Ovary (tissue), 9 donors: Measurements from ENCODE around the gene SULT1A3. TPM values are rescaled to one million over a fixed set of nuclear protein-coding genes. Genes with fewer than 3 reads are reported as not detected.
"Not testable (repeated sequence)": the region's sequence is repeated elsewhere in the genome, so short reads cannot be mapped to it uniquely, and the experiment has no call there.

Experiments used
- DNase-seq, 5 donors: peaks; one replicate each; pipeline ENCODE4 v3.0.0-alpha.2; 2019 to 2020
- H3K27ac ChIP-seq, 2 donors: fragments of 200-600 bp; one replicate each; pipeline versions ENCODE4 v1.5.1 to v1.8.0; 2019 to 2022
- H3K27me3 ChIP-seq: fragments of 200-600 bp; one replicate; pipeline ENCODE4 v1.8.0; 2022
- H3K36me3 ChIP-seq: fragments of 200-600 bp; sonication (generic); one replicate; pipeline ENCODE4 v1.5.1; 2019
- H3K4me1 ChIP-seq: one replicate; pipeline ENCODE4 v1.8.1; 2013; ENCODE audit warnings: mild to moderate bottlenecking, moderate library complexity; ENCODE audit not compliant: insufficient read depth
- H3K4me3 ChIP-seq: fragments of 200-600 bp; sonication (generic); one replicate; pipeline ENCODE4 v1.5.1; 2017
- H3K9me3 ChIP-seq, 2 donors: fragments of 200-600 bp in 1 of 2; sonication (generic) in 1 of 2; one replicate each; pipeline versions ENCODE4 v1.5.1 to v1.8.1; 2013 to 2019; ENCODE audit warnings: mild to moderate bottlenecking in 1 of 2, moderate library complexity in 1 of 2
- WGBS, 3 donors: extraction: QIAGEN DNeasy Blood & Tissue Kit in 1 of 3; methylation state at CpG; one replicate each; pipeline versions ENCODE4 v1.1.5 to v1.1.7; 2013 to 2017; 5-methylcytosine and 5-hydroxymethylcytosine counted together
- intact Hi-C, 4 donors: fragments of 100-400 bp; cut with DNase I; formaldehyde crosslinking; loops; one replicate each; pipeline versions ENCODE4 v1.11.0 to v1.15.1; 2022 to 2023
- polyA plus RNA-seq, 2 donors: library from polyadenylated mRNA; stranded (reverse); fragments of 200-250 nt in 1 of 2; fragments of 350-450 nt in 1 of 2; fragmentation: Illumina TruSeq in 1 of 2; extraction: RNeasy Lipid Tissue Mini Kit (QIAGEN cat#74804) in 1 of 2; gene quantifications; one replicate each; pipeline ENCODE4 v1.2.3, GENCODE V29; 2013 to 2014
- total RNA-seq, 7 donors: library from RNA; depleted of rRNA in 2 of 7; stranded (reverse); fragments of >200 nt in 2 of 7; fragmentation: NEBNext Ultra II Directional in 3 of 7; extraction: Animal tissue kit (Norgen Biotek cat#: 25700) in 3 of 7; gene quantifications; one replicate each; pipeline versions ENCODE4 v1.1.0 to v1.2.4, GENCODE V29; 2016 to 2023
- donor health status: DM: no; HTN: no; CAD: no; lungs with moderate emphysema.
- donor health status: DM: no; HTN: no; CAD: no.
- donor health status: Bipolar disorder and iron deficiency.
- donor health status: DM: yes; HTN: yes; CAD: no.
- donor health status: DM: no; HTN: no; CAD: no.
- donor health status: DM: yes; HTN: yes; CAD: no.

SULT1A3 gene
- total and polyA plus RNA-seq, 9 donors, result 4.1 to 12.5 (median 10.0) TPM

GRCh38 chr16:30197001-30197400 lies 2.1 kb upstream of the SULT1A3 start:
- H3K4me1 ChIP-seq, intact Hi-C loops, H3K9me3 ChIP-seq, H3K4me3 ChIP-seq, H3K27ac ChIP-seq, H3K36me3 ChIP-seq, H3K27me3 ChIP-seq: not testable (repeated sequence)
- peak in 1 of 5 donors; percentile 4 for DNase-seq
- 80 to 98% methylated on average over 1 of the region's 2 CpGs; no CpG with 5 or more reads in 1 of the 3 donors for WGBS, 3 donors

- no CpG with 5 or more reads among the region's 15 CpGs for WGBS, 3 donors
- H3K4me1 ChIP-seq, H3K9me3 ChIP-seq, H3K27me3 ChIP-seq, H3K36me3 ChIP-seq, H3K27ac ChIP-seq, intact Hi-C loops, DNase-seq, H3K4me3 ChIP-seq: not testable (repeated sequence)
Measured at GRCh38 chr16:30199608-30200343, 721 bp downstream of the SULT1A3 start.

GRCh38 chr16:30205541-30206236 lies 6.6 kb downstream of the SULT1A3 start:
- H3K9me3 ChIP-seq, H3K36me3 ChIP-seq, H3K27ac ChIP-seq, intact Hi-C loops, H3K27me3 ChIP-seq, H3K4me1 ChIP-seq: not testable (repeated sequence)
- H3K4me3 ChIP-seq, result peak overlapping the region; percentile 27
- peak; percentile 5 to 46 (median 24) for DNase-seq
- 1% methylated on average over 20 of the region's 52 CpGs; no CpG with 5 or more reads in 2 of the 3 donors for WGBS, 3 donors

GRCh38 chr16:30206252-30206651 lies 7.2 kb downstream of the SULT1A3 start:
- H3K27me3 ChIP-seq, H3K27ac ChIP-seq, DNase-seq, H3K9me3 ChIP-seq, intact Hi-C loops, H3K36me3 ChIP-seq, H3K4me1 ChIP-seq: not testable (repeated sequence)
- WGBS, 3 donors, result no CpG with 5 or more reads among the region's 33 CpGs
- peak overlapping the region; percentile 27 for H3K4me3 ChIP-seq

- intact Hi-C loops, result not testable (repeated sequence)
Measured at GRCh38 chr16:30207063-30207704, 8.1 kb downstream of the SULT1A3 start.

GRCh38 chr16:30209032-30209431 lies 10.0 kb downstream of the SULT1A3 start:
- intact Hi-C loops, H3K36me3 ChIP-seq, H3K4me3 ChIP-seq, H3K27me3 ChIP-seq, H3K4me1 ChIP-seq, H3K9me3 ChIP-seq, H3K27ac ChIP-seq: not testable (repeated sequence)
- peak in 4 of 5 donors; percentile 46 to 78 (median 62) for DNase-seq
- WGBS, 3 donors, result 0 to 2% (median 0%) methylated on average over 3 to 4 of the region's 6 CpGs

More at GRCh38 chr16:30207063-30207704, 8.1 kb downstream of the SULT1A3 start:
- peak in 4 of 5 donors; percentile 4 to 32 (median 16) for DNase-seq
- 46% methylated on average over 2 of the region's 9 CpGs; no CpG with 5 or more reads in 2 of the 3 donors for WGBS, 3 donors
- not testable (repeated sequence) for H3K4me1 ChIP-seq, H3K27me3 ChIP-seq, H3K4me3 ChIP-seq, H3K36me3 ChIP-seq, H3K27ac ChIP-seq, H3K9me3 ChIP-seq

GRCh38 chr16:30211414-30211813 lies 12.4 kb downstream of the SULT1A3 start:
- intact Hi-C loops, H3K9me3 ChIP-seq, H3K27me3 ChIP-seq, H3K27ac ChIP-seq, H3K4me1 ChIP-seq, H3K4me3 ChIP-seq, DNase-seq, H3K36me3 ChIP-seq: not testable (repeated sequence)
- WGBS, 3 donors, result no CpG with 5 or more reads among the region's 4 CpGs

- peak in 3 of 5 donors; percentile 13 to 25 (median 14) for DNase-seq
- H3K27me3 ChIP-seq, H3K9me3 ChIP-seq, H3K36me3 ChIP-seq, H3K27ac ChIP-seq, H3K4me3 ChIP-seq, H3K4me1 ChIP-seq, intact Hi-C loops: not testable (repeated sequence)
- WGBS, 3 donors, result 72 to 77% methylated on average over 3 to 4 of the region's 5 CpGs; no CpG with 5 or more reads in 1 of the 3 donors
Measured at GRCh38 chr16:30217082-30217481, 18.0 kb downstream of the SULT1A3 start.

- H3K36me3 ChIP-seq, H3K27ac ChIP-seq, H3K4me1 ChIP-seq, H3K9me3 ChIP-seq, H3K27me3 ChIP-seq, DNase-seq, H3K4me3 ChIP-seq, intact Hi-C loops: not testable (repeated sequence)
- no CpG with 5 or more reads among the region's 4 CpGs for WGBS, 3 donors
Measured at GRCh38 chr16:30248379-30248778, 49.3 kb downstream of the SULT1A3 start, which contains the start of gene NPIPB13. NPIPB13 (minus strand) TSS chr16:30248479; CDS start chr16:30245573, 2,906 bp downstream.
